SU-DHL-6 (cell line): Measurements from ENCODE around the gene EVL.
A peak's percentile ranks its signal among the peaks of the same experiment; 100 is the strongest.

ENCODE experiments used
- H2AFZ ChIP-seq: fragments of 200-600 bp; sonication (generic); 2 replicates; pipeline ENCODE4 v1.6.1; 2014; ENCODE audit warnings: low read depth, mild to moderate bottlenecking, moderate library complexity, mixed read lengths, antibody characterized with exemption, low read length; ENCODE audit not compliant: severe bottlenecking
- H3F3A ChIP-seq: fragments of 200-600 bp; shearing (Covaris generic); 2 replicates; pipeline ENCODE4 v1.6.0; 2016; ENCODE audit warnings: antibody characterized with exemption, mild to moderate bottlenecking; ENCODE audit not compliant: insufficient read depth
- H3K27ac ChIP-seq: fragments of 200-600 bp; sonication (generic); 2 replicates; pipeline ENCODE4 v1.5.1; 2016; ENCODE audit warnings: low read depth, mild to moderate bottlenecking, low read length, moderate library complexity, mixed read lengths
- H3K27me3 ChIP-seq: fragments of 200-600 bp; sonication (generic), shearing (Covaris generic); 2 replicates; pipeline ENCODE4 v1.6.0; 2014; ENCODE audit warnings: mild to moderate bottlenecking, low read length
- H3K36me3 ChIP-seq: fragments of 200-600 bp; sonication (generic); 2 replicates; pipeline ENCODE4 v1.6.1; 2014; ENCODE audit warnings: mild to moderate bottlenecking, low read length, mixed read lengths
- H3K4me2 ChIP-seq: fragments of 300-600, 200-600 bp; shearing (Covaris generic), sonication (generic); 2 replicates; pipeline ENCODE4 v1.6.0; 2014; ENCODE audit warnings: low read length, low read depth, mild to moderate bottlenecking; ENCODE audit not compliant: poor library complexity, severe bottlenecking
- H3K4me3 ChIP-seq: fragments of 200-600 bp; sonication (generic); 2 replicates; pipeline ENCODE4 v1.5.1; 2014; ENCODE audit warnings: antibody characterized with exemption, low read length, mild to moderate bottlenecking, mixed read lengths; ENCODE audit not compliant: insufficient read depth, poor library complexity, severe bottlenecking
- H3K79me2 ChIP-seq: fragments of 200-600 bp; sonication (generic); 2 replicates; pipeline ENCODE4 v1.6.1; 2014; ENCODE audit warnings: mild to moderate bottlenecking, low read length, moderate library complexity; ENCODE audit not compliant: insufficient read depth
- H3K9ac ChIP-seq: fragments of 200-600 bp; sonication (generic); 2 replicates; pipeline ENCODE4 v1.7.0; 2014; ENCODE audit warnings: mild to moderate bottlenecking, low read length
- H3K9me2 ChIP-seq: fragments of 200-600 bp; sonication (generic); replicated peaks from 2 replicates; pipeline ENCODE4 v1.6.1; 2014; ENCODE audit warnings: low read length; ENCODE audit not compliant: insufficient read depth
- H3K9me3 ChIP-seq: fragments of 200-600 bp; sonication (generic); 2 replicates; pipeline ENCODE4 v1.6.1; 2014; ENCODE audit warnings: low read length, mixed read lengths; ENCODE audit not compliant: insufficient read depth
- H4K20me1 ChIP-seq: fragments of 200-600 bp; sonication (generic); 2 replicates; pipeline ENCODE4 v1.6.1; 2014; ENCODE audit warnings: low read depth, mild to moderate bottlenecking, antibody characterized with exemption, low read length, moderate library complexity, mixed read lengths
- EZH2phosphoT487 ChIP-seq: fragments of 200-600 bp; sonication (generic), shearing (Covaris generic); conservative IDR thresholded peaks from 2 replicates; pipeline ENCODE4 v1.6.1; 2018; ENCODE audit warnings: mild to moderate bottlenecking, antibody characterized with exemption, low read length, moderate library complexity, mixed read lengths
- TF ChIP-seq, protein P1 (sequence below): fragments of 200-600 bp; sonication (generic); IDR thresholded peaks from one replicate; pipeline ENCODE4 v1.5.1; 2017; ENCODE audit warnings: antibody characterized with exemption, mild to moderate bottlenecking, low read length, moderate library complexity; ENCODE audit not compliant: insufficient read depth, poor library complexity, severe bottlenecking

EVL gene

GRCh38 chr14:100106250-100107112 is 41.3 kb downstream of the EVL start:
- no peaks in the 10 kb centered on the region for H3K9me3 ChIP-seq
- H3K79me2 ChIP-seq, result peaks cover 10% of the 10 kb centered on the region; the same call in 1 of the 2 replicates
- H3F3A ChIP-seq, result no peaks in the 10 kb centered on the region
- no peak overlapping the region for H2AFZ ChIP-seq
- no peak overlapping the region for H3K9ac ChIP-seq
- no peaks in the 10 kb centered on the region for H4K20me1 ChIP-seq
- no peaks in the 10 kb centered on the region for H3K36me3 ChIP-seq
- no peak overlapping the region for H3K4me3 ChIP-seq
- no peaks in the 10 kb centered on the region for H3K27me3 ChIP-seq
- H3K9me2 ChIP-seq, result no peaks in the 10 kb centered on the region
- H3K27ac ChIP-seq, result no peak overlapping the region
- TF ChIP-seq, protein P1, sequence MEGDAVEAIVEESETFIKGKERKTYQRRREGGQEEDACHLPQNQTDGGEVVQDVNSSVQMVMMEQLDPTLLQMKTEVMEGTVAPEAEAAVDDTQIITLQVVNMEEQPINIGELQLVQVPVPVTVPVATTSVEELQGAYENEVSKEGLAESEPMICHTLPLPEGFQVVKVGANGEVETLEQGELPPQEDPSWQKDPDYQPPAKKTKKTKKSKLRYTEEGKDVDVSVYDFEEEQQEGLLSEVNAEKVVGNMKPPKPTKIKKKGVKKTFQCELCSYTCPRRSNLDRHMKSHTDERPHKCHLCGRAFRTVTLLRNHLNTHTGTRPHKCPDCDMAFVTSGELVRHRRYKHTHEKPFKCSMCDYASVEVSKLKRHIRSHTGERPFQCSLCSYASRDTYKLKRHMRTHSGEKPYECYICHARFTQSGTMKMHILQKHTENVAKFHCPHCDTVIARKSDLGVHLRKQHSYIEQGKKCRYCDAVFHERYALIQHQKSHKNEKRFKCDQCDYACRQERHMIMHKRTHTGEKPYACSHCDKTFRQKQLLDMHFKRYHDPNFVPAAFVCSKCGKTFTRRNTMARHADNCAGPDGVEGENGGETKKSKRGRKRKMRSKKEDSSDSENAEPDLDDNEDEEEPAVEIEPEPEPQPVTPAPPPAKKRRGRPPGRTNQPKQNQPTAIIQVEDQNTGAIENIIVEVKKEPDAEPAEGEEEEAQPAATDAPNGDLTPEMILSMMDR, result no peak
- TF ChIP-seq EZH2phosphoT487, result no peak
- no peak overlapping the region for H3K4me2 ChIP-seq

GRCh38 chr14:100107236-100107635 is 42.0 kb downstream of the EVL start:
- H3K9me3 ChIP-seq, result no peaks in the 10 kb centered on the region
- peaks cover 10% of the 10 kb centered on the region; the same call in 1 of the 2 replicates for H3K79me2 ChIP-seq
- H3K4me3 ChIP-seq, result no peak overlapping the region
- TF ChIP-seq, protein P1, result no peak
- TF ChIP-seq EZH2phosphoT487, result no peak
- H3K4me2 ChIP-seq, result no peak overlapping the region
- H3K27me3 ChIP-seq, result no peaks in the 10 kb centered on the region
- H2AFZ ChIP-seq, result no peak overlapping the region
- no peak overlapping the region for H3K9ac ChIP-seq
- no peaks in the 10 kb centered on the region for H3F3A ChIP-seq
- no peaks in the 10 kb centered on the region for H3K9me2 ChIP-seq
- H4K20me1 ChIP-seq, result no peaks in the 10 kb centered on the region
- no peak overlapping the region for H3K27ac ChIP-seq
- no peaks in the 10 kb centered on the region for H3K36me3 ChIP-seq

- H3K9me2 ChIP-seq, result no peaks in the 10 kb centered on the region
- H3K9me3 ChIP-seq, result no peaks in the 10 kb centered on the region
- no peaks in the 10 kb centered on the region for H4K20me1 ChIP-seq
- no peak overlapping the region for H3K4me2 ChIP-seq
- no peak overlapping the region for H3K9ac ChIP-seq
- no peak overlapping the region for H3K4me3 ChIP-seq
- no peaks in the 10 kb centered on the region for H3K27me3 ChIP-seq
- peaks cover 10% of the 10 kb centered on the region; the same call in 1 of the 2 replicates for H3K79me2 ChIP-seq
- H2AFZ ChIP-seq, result no peak overlapping the region
- no peak overlapping the region for H3K27ac ChIP-seq
- no peaks in the 10 kb centered on the region for H3F3A ChIP-seq
- H3K36me3 ChIP-seq, result no peaks in the 10 kb centered on the region
- no peak for TF ChIP-seq EZH2phosphoT487
- TF ChIP-seq, protein P1, result peak; percentile 78
These were observed 43.0 kb downstream of the EVL start for GRCh38 chr14:100108042-100108825.
